IMR-90 (cell line): ENCODE measurements around the gene PLCL2. TPM values are rescaled to one million over a fixed set of nuclear protein-coding genes. Genes with fewer than 3 reads are reported as not detected.

ENCODE experiments used
- ATAC-seq: fragments of 200-7000 bp; cut with Tn5 transposase; 2 replicates; pipeline ENCODE4 v1.9.1; 2020; ENCODE audit warnings: low read depth, mild to moderate bottlenecking, moderate library complexity
- BruUV-seq: library from RNA; stranded (reverse); fragments of 400-500 nt; replicated peaks from 2 replicates; lab custom pipeline; 2021; lab: Mats Ljungman, UMichigan
- CTCF ChIA-PET: fragments of 300-600 bp; formaldehyde crosslinking; extraction: SDS; loops from one replicate; lab custom pipeline; 2021; ENCODE audit warnings: antibody characterized with exemption; lab: Yijun Ruan, JAX
- POLR2A ChIA-PET: fragments of 300-600 bp; sonication (Branson Sonifier 250); formaldehyde crosslinking; loops from one replicate; lab custom pipeline; 2022; ENCODE audit warnings: antibody characterized with exemption; ENCODE audit not compliant: unreplicated experiment; lab: Charles Lee
- DNase-seq: peaks from one replicate; pipeline ENCODE4 v3.0.0; 2013
- H2AFZ ChIP-seq: replicated peaks from 2 replicates; pipeline ENCODE3; 2013; ENCODE audit warnings: low read length, mild to moderate bottlenecking; ENCODE audit not compliant: poor library complexity
- H2AK5ac ChIP-seq: 2 replicates; pipeline ENCODE4 v1.6.1; 2013; ENCODE audit warnings: low read depth, low read length, inconsistent platforms
- H2AK9ac ChIP-seq: replicated peaks from 2 replicates; pipeline ENCODE3; 2013; ENCODE audit warnings: mild to moderate bottlenecking, low read depth, low read length, moderate library complexity; ENCODE audit not compliant: poor library complexity
- H2BK120ac ChIP-seq: 2 replicates; pipeline ENCODE4 v1.6.1; 2013; ENCODE audit warnings: low read depth, low read length, inconsistent platforms
- H2BK15ac ChIP-seq: 3 replicates; pipeline ENCODE4 v1.6.1; 2013; ENCODE audit warnings: low read depth, low read length, inconsistent platforms
- H2BK20ac ChIP-seq: 2 replicates; pipeline ENCODE4 v1.6.1; 2013; ENCODE audit warnings: low read depth, mild to moderate bottlenecking, inconsistent platforms, low read length, moderate library complexity
- H2BK5ac ChIP-seq: 2 replicates; pipeline ENCODE4 v1.6.1; 2013; ENCODE audit warnings: mild to moderate bottlenecking, low read depth, low read length, inconsistent platforms; ENCODE audit not compliant: poor library complexity, severe bottlenecking
- H3K14ac ChIP-seq: replicated peaks from 2 replicates; pipeline ENCODE4 v1.6.1; 2013; ENCODE audit warnings: low read depth, low read length, inconsistent platforms
- H3K18ac ChIP-seq: 2 replicates; pipeline ENCODE4 v1.6.1; 2013; ENCODE audit warnings: low read depth, low read length, control low read depth
- H3K23ac ChIP-seq: 2 replicates; pipeline ENCODE4 v1.6.1; 2013; ENCODE audit warnings: low read depth, low read length, inconsistent platforms
- H3K27ac ChIP-seq: 2 replicates; pipeline ENCODE4 v1.5.1; 2013; ENCODE audit warnings: mild to moderate bottlenecking, control low read depth, low read length; ENCODE audit not compliant: insufficient read depth
- H3K27me3 ChIP-seq: 2 replicates; pipeline ENCODE4 v1.6.1; 2013; ENCODE audit warnings: low read length; ENCODE audit not compliant: control insufficient read depth, insufficient read depth
- H3K36me3 ChIP-seq: 2 replicates; pipeline ENCODE4 v1.6.1; 2013; ENCODE audit warnings: low read length, mixed read lengths; ENCODE audit not compliant: control insufficient read depth, insufficient read depth
- H3K4ac ChIP-seq: 2 replicates; pipeline ENCODE4 v1.6.1; 2013; ENCODE audit warnings: low read depth, low read length, inconsistent platforms
- H3K4me1 ChIP-seq: 2 replicates; pipeline ENCODE4 v1.6.1; 2013; ENCODE audit warnings: low read length, mixed read lengths; ENCODE audit not compliant: control insufficient read depth, insufficient read depth
- H3K4me2 ChIP-seq: 2 replicates; pipeline ENCODE4 v1.6.1; 2013; ENCODE audit warnings: low read depth, mild to moderate bottlenecking, control low read depth, low read length, moderate library complexity
- H3K4me3 ChIP-seq: 2 replicates; pipeline ENCODE4 v1.5.1; 2013; ENCODE audit warnings: low read depth, mild to moderate bottlenecking, control low read depth, low read length, moderate library complexity; ENCODE audit not compliant: insufficient read depth
- H3K56ac ChIP-seq: 2 replicates; pipeline ENCODE4 v1.6.1; 2013; ENCODE audit warnings: low read length, inconsistent platforms; ENCODE audit not compliant: insufficient read depth; ENCODE audit errors: extremely low read depth
- H3K79me1 ChIP-seq, 2 experiments: 2 replicates each; pipeline ENCODE4 v1.6.1; 2013; ENCODE audit warnings: low read length in 2 of 2, inconsistent platforms in 1 of 2, low read depth in 1 of 2
- H3K9ac ChIP-seq: 2 replicates; pipeline ENCODE4 v1.6.1; 2013; ENCODE audit warnings: low read depth, low read length, control low read depth
- H3K9me1 ChIP-seq: 2 replicates; pipeline ENCODE4 v1.6.1; 2013; ENCODE audit warnings: low read length, inconsistent platforms; ENCODE audit not compliant: insufficient read depth
- H3K9me3 ChIP-seq: 2 replicates; pipeline ENCODE4 v1.6.1; 2013; ENCODE audit warnings: low read length; ENCODE audit not compliant: control insufficient read depth, insufficient read depth
- H4K20me1 ChIP-seq: 2 replicates; pipeline ENCODE4 v1.6.1; 2013; ENCODE audit warnings: low read length, inconsistent platforms; ENCODE audit not compliant: insufficient read depth
- H4K5ac ChIP-seq: 2 replicates; pipeline ENCODE4 v1.6.1; 2013; ENCODE audit warnings: mild to moderate bottlenecking, low read depth, low read length, control low read depth
- H4K8ac ChIP-seq, 2 experiments: 2 replicates each; pipeline ENCODE4 v1.6.1; 2013; ENCODE audit warnings: low read depth in 2 of 2, low read length in 2 of 2, control low read depth in 1 of 2, inconsistent platforms in 1 of 2
- H4K91ac ChIP-seq: 2 replicates; pipeline ENCODE4 v1.6.1; 2013; ENCODE audit warnings: low read depth, low read length, inconsistent platforms; ENCODE audit not compliant: insufficient read depth
- BHLHE40 ChIP-seq: fragments of 150-350 bp; IDR thresholded peaks from 2 replicates; pipeline ENCODE4 v1.6.1; 2016; ENCODE audit warnings: mild to moderate bottlenecking, low read depth, low read length
- CEBPB ChIP-seq: IDR thresholded peaks from 2 replicates; pipeline ENCODE4 v1.6.1; 2012; ENCODE audit warnings: low read depth, low read length, improper control_type of control experiment
- CHD1 ChIP-seq: IDR thresholded peaks from 2 replicates; pipeline ENCODE4 v1.6.1; 2012; ENCODE audit warnings: low read depth, low read length, improper control_type of control experiment
- CTCF ChIP-seq: conservative IDR thresholded peaks from 2 replicates; pipeline ENCODE4 v1.5.1; 2012; ENCODE audit warnings: mild to moderate bottlenecking, low read depth, low read length, improper control_type of control experiment
- ELK1 ChIP-seq: fragments of 150-350 bp; IDR thresholded peaks from 2 replicates; pipeline ENCODE4 v1.6.1; 2016; ENCODE audit warnings: low read depth, mild to moderate bottlenecking, low read length, moderate library complexity, borderline replicate concordance
- FOS ChIP-seq: fragments of 150-350 bp; IDR thresholded peaks from 2 replicates; pipeline ENCODE4 v1.6.1; 2016; ENCODE audit warnings: low read depth, low read length
- MAFK ChIP-seq: IDR thresholded peaks from 2 replicates; pipeline ENCODE4 v1.6.1; 2012; ENCODE audit warnings: low read depth, low read length, improper control_type of control experiment
- MAZ ChIP-seq: IDR thresholded peaks from 2 replicates; pipeline ENCODE4 v1.6.1; 2012; ENCODE audit warnings: low read depth, mild to moderate bottlenecking, low read length, improper control_type of control experiment, moderate library complexity, borderline replicate concordance
- MXI1 ChIP-seq: IDR thresholded peaks from 2 replicates; pipeline ENCODE4 v1.6.1; 2012; ENCODE audit warnings: low read depth, mild to moderate bottlenecking, low read length, moderate library complexity, borderline replicate concordance
- POLR2A ChIP-seq: IDR thresholded peaks from 2 replicates; pipeline ENCODE4 v1.6.1; 2012; ENCODE audit warnings: mild to moderate bottlenecking, low read depth, low read length
- RCOR1 ChIP-seq: IDR thresholded peaks from 2 replicates; pipeline ENCODE4 v1.6.1; 2012; ENCODE audit warnings: mild to moderate bottlenecking, low read length, improper control_type of control experiment; ENCODE audit not compliant: insufficient replicate concordance
- RFX5 ChIP-seq: IDR thresholded peaks from 2 replicates; pipeline ENCODE4 v1.8.0; 2012; ENCODE audit warnings: low read depth, mild to moderate bottlenecking, low read length, moderate library complexity
- WGBS, 2 experiments: methylation state at CpG; one replicate each; pipeline versions ENCODE4 v1.1.5 to v1.1.7; 2013; ENCODE audit warnings: missing lambda C conversion rate in 2 of 2; ENCODE audit not compliant: insufficient read length in 1 of 2; ENCODE audit errors: extremely low coverage in 2 of 2; 5-methylcytosine and 5-hydroxymethylcytosine counted together
- dilution Hi-C: fragments of 300-500 bp; cut with HindIII; formaldehyde crosslinking; loops from one replicate; pipeline ENCODE4 v1.14.3; 2018; ENCODE audit warnings: low sequenced_read_pairs; ENCODE audit not compliant: unreplicated experiment
- in situ Hi-C: fragments of 300-500 bp; cut with MboI; formaldehyde crosslinking; loops from 3 replicates; pipeline ENCODE4 v1.14.3; 2019; ENCODE audit warnings: low sequenced_read_pairs, inconsistent platforms, mixed read lengths
- intact Hi-C: fragments of 100-400 bp; cut with micrococcal nuclease; formaldehyde crosslinking; loops from 2 replicates; pipeline ENCODE4 v1.10.0; 2022
- polyA plus RNA-seq, 3 experiments: library from polyadenylated mRNA; depleted of rRNA; stranded (reverse); fragments of >200 nt; gene quantifications; 2 replicates each; pipeline ENCODE4 v1.2.3, GENCODE V29; 2012; ENCODE audit warnings: low replicate concordance in 1 of 3
- total RNA-seq: library from RNA; depleted of rRNA; stranded (reverse); fragments of >200 nt; gene quantifications from 2 replicates; pipeline ENCODE4 v1.2.3, GENCODE V29; 2012

PLCL2 gene
- total and polyA plus RNA-seq, 2 of the 4 experiments (the other 2 are of a cell fraction), result 0.92 to 3.8 TPM

GRCh38 chr3:17074559-17074958 lies 189.8 kb downstream of the PLCL2 start:
- WGBS, 2 experiments, result no CpG with 5 or more reads among the region's 1 CpG
- BruUV-seq, result no TSS peak
- dilution Hi-C loops, result no loop called here

More at GRCh38 chr3:17074559-17074958, 189.8 kb downstream of the PLCL2 start:
- H2BK120ac ChIP-seq, result no peak overlapping the region
- H3K56ac ChIP-seq, result no peak overlapping the region
- no peak overlapping the region for H3K4me3 ChIP-seq
- H2AK5ac ChIP-seq, result no peak overlapping the region
- no peak overlapping the region for H3K14ac ChIP-seq
- no peak overlapping the region for H4K8ac ChIP-seq
- H2AFZ ChIP-seq, result no peak overlapping the region
- H3K9me1 ChIP-seq, result peaks cover 5% of the 10 kb centered on the region; the same call in 1 of the 2 replicates
- no peak overlapping the region for H3K4me2 ChIP-seq
- no peak overlapping the region for H2BK5ac ChIP-seq
- no peak for TF ChIP-seq RFX5
- TF ChIP-seq ELK1, result no peak
- no peak for TF ChIP-seq MAZ
- TF ChIP-seq FOS, result no peak
- no peak for TF ChIP-seq MAFK
- no peak for TF ChIP-seq CEBPB
- TF ChIP-seq CTCF, result no peak
- no peak for TF ChIP-seq MXI1
- no peak for TF ChIP-seq CHD1
- TF ChIP-seq RCOR1, result no peak
- TF ChIP-seq BHLHE40, result no peak
- TF ChIP-seq POLR2A, result no peak
- H4K5ac ChIP-seq, result no peak overlapping the region
- no peak overlapping the region for H3K27ac ChIP-seq
- CTCF ChIA-PET, result no interaction called here
- H2BK20ac ChIP-seq, result no peak overlapping the region
- H3K18ac ChIP-seq, result no peak overlapping the region
- no peaks in the 10 kb centered on the region for H3K36me3 ChIP-seq
- H3K4me1 ChIP-seq, result peaks cover 3% of the 10 kb centered on the region; the same call in 1 of the 2 replicates
- no peak overlapping the region for H3K4ac ChIP-seq
- in situ Hi-C loops, result no loop called here
- H3K9ac ChIP-seq, result no peak overlapping the region
- no peaks in the 10 kb centered on the region for H4K20me1 ChIP-seq
- DNase-seq, result no peak
- H3K27me3 ChIP-seq, result no peaks in the 10 kb centered on the region
- no peaks in the 10 kb centered on the region for H3K79me1 ChIP-seq
- H3K9me3 ChIP-seq, result no peaks in the 10 kb centered on the region
- intact Hi-C loops, result no loop called here
- H2AK9ac ChIP-seq, result no peak overlapping the region
- POLR2A ChIA-PET, result no interaction called here
- ATAC-seq, result no peak
- H3K23ac ChIP-seq, result no peak overlapping the region
- H4K91ac ChIP-seq, result no peak overlapping the region
- no peak overlapping the region for H2BK15ac ChIP-seq
